SK-N-SH treated with all-trans-retinoic acid at 6 μM for 48 hours (cell line): ENCODE results near the gene ASCC3.

ENCODE experiments used
- ESRRG ChIP-seq: fragments of 250-450 bp; sonication (Bioruptor Pico); IDR thresholded peaks from 2 replicates; pipeline ENCODE4 v1.6.1; 2021; ENCODE audit warnings: mild to moderate bottlenecking
- ISL1 ChIP-seq: fragments of 250-450 bp; sonication (Bioruptor Pico); IDR thresholded peaks from 2 replicates; pipeline ENCODE4 v2.1.2; 2022; ENCODE audit warnings: mild to moderate bottlenecking, moderate library complexity
- OSR1 ChIP-seq: fragments of 250-450 bp; sonication (Bioruptor Pico); IDR thresholded peaks from 2 replicates; pipeline ENCODE4 v1.8.0; 2022; ENCODE audit warnings: moderate library complexity, mild to moderate bottlenecking, inconsistent platforms
- ZNF70 ChIP-seq: fragments of 450-650 bp; formaldehyde crosslinking; IDR thresholded peaks from 2 replicates; pipeline ENCODE4 v1.5.0; 2020; ENCODE audit warnings: mild to moderate bottlenecking, moderate library complexity

GRCh38 chr6:100487638-100488037, 393.5 kb downstream of the ASCC3 start:
- TF ChIP-seq OSR1 (CRISPR knock-in tag) (no peak), ESRRG (CRISPR knock-in tag) (no peak), ISL1 (CRISPR knock-in tag) (no peak), ZNF70 (no peak)
